OCI-LY1 (cell line): ENCODE results near the gene UBASH3B.

ENCODE experiments used
- EZH2 ChIP-seq: fragments of 200-600 bp; sonication (generic), shearing (Covaris generic); IDR thresholded peaks from 2 replicates; pipeline ENCODE4 v1.8.0; 2017; ENCODE audit warnings: borderline replicate concordance, mixed run types, mild to moderate bottlenecking, antibody characterized with exemption, low read length, moderate library complexity, mixed read lengths
- TF ChIP-seq, protein P1 (sequence below): fragments of 200-600 bp; sonication (generic), shearing (Covaris generic); IDR thresholded peaks from 2 replicates; pipeline ENCODE4 v1.5.1; 2017; ENCODE audit warnings: mild to moderate bottlenecking, antibody characterized with exemption, low read length, moderate library complexity, mixed read lengths

DNA sequence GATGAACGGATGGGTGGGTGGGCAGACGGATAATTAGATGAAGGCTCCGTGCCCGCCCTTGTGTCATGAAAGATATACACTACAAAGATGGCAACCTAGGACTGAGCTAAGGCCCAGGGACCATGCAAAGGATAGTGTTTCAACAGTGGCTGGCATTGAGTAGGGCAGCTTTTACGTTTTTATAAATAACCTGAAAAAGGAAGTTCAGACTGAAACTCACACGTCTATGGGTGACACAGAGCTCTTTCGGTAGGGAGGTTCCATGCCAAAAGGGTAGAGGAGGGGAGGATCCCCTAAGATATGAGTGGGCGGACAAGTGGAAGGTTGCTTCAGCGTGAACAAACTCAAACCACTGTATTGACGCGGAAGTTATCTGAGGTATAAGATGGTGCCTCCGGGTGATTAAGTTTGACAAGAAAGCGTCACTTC, 90.5 kb downstream of the UBASH3B start:
- TF ChIP-seq, protein P1, sequence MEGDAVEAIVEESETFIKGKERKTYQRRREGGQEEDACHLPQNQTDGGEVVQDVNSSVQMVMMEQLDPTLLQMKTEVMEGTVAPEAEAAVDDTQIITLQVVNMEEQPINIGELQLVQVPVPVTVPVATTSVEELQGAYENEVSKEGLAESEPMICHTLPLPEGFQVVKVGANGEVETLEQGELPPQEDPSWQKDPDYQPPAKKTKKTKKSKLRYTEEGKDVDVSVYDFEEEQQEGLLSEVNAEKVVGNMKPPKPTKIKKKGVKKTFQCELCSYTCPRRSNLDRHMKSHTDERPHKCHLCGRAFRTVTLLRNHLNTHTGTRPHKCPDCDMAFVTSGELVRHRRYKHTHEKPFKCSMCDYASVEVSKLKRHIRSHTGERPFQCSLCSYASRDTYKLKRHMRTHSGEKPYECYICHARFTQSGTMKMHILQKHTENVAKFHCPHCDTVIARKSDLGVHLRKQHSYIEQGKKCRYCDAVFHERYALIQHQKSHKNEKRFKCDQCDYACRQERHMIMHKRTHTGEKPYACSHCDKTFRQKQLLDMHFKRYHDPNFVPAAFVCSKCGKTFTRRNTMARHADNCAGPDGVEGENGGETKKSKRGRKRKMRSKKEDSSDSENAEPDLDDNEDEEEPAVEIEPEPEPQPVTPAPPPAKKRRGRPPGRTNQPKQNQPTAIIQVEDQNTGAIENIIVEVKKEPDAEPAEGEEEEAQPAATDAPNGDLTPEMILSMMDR, result no peak
- TF ChIP-seq EZH2, result no peak
